ENCODE measurements around the gene TPPP.

Gene TPPP

DNA sequence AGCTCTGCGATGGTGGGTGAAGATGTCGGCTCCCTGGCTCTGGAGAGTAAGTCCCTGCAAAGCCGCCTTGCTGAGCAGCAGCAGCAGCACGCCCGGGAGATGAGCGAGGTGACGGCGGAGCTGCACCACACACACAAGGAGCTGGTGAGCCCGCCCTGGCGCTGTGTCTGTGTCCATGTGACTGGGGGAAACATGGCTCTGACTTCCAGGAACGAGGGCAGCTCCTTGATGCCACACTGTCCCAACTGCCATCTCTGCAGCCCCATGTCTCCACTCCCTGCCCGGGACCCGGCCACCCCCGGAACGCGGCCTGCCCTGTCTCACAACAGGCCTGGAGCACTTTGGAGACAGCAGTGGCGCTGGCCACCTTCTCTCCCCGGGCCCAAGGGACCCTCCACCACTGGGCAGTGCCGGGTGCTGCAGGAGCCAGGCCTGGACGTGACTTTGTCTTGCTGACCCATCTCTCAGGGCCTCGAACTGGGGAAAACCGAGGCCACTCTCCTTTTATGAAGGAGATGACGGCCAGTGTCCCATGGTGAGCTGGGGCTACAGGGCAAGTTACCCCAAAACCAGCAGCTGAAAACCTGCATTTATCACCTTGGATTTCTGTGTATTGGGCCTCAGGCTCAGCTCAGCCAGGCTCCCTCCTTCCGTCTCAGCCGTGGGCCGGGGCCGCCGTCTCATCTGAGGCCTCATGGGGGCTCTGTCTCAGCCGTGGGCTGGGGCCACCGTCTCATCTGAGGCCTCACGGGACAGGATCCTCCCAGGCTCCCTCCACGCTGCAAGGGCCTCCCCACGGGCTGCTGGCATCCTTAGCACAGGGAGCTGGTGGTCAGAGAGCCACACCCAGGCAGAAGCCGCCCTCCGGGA lies 52.5 kb downstream of the TPPP start:
- TF ChIP-seq, protein P1, sequence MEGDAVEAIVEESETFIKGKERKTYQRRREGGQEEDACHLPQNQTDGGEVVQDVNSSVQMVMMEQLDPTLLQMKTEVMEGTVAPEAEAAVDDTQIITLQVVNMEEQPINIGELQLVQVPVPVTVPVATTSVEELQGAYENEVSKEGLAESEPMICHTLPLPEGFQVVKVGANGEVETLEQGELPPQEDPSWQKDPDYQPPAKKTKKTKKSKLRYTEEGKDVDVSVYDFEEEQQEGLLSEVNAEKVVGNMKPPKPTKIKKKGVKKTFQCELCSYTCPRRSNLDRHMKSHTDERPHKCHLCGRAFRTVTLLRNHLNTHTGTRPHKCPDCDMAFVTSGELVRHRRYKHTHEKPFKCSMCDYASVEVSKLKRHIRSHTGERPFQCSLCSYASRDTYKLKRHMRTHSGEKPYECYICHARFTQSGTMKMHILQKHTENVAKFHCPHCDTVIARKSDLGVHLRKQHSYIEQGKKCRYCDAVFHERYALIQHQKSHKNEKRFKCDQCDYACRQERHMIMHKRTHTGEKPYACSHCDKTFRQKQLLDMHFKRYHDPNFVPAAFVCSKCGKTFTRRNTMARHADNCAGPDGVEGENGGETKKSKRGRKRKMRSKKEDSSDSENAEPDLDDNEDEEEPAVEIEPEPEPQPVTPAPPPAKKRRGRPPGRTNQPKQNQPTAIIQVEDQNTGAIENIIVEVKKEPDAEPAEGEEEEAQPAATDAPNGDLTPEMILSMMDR (IDR thresholded peaks at IDR 0.05; ENCODE audit: borderline replicate concordance, control extremely low read depth, extremely low read depth, insufficient read depth, missing control alignments): no peak
- DNase-seq (ENCODE audit: low spot score): no peak
- in situ Hi-C loops (cut with MboI; ENCODE audit: low sequenced_read_pairs, unreplicated experiment): no loop called here

DNA sequence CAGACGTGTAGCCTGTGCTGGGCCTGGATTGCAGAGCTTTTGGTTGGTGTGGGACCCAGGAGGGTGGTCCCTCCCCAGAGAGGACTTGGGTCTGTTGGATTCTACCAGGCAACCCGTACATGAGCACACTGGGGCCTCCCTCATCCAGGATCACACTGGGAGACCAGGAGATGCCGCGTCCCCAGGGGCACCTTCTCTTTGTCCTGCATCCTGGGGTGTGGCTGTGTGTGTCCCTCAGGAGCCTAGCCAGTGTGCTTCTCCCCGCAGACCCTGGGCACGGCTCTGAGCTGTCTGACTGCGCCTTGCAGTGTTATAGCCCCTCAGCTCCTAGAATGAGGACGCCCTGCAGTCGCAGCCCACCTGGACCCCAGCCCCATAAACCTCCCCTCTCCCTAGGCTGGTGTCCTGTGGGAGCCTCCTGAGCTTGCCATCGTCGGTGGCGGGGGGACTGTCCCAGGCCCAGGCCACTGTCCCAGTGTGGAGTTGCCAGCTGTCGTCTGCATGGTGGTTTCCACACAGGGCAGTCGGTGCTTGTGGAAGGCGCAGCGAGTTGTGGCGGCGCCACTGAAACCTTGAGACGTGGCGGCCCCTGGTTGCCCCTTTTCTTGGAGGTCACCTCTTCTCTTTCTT lies 53.5 kb downstream of the TPPP start:
- no peak for DNase-seq (ENCODE audit: low spot score)
- TF ChIP-seq, protein P1 (IDR thresholded peaks at IDR 0.05; ENCODE audit: borderline replicate concordance, control extremely low read depth, extremely low read depth, insufficient read depth, missing control alignments): no peak
- in situ Hi-C loops (cut with MboI; ENCODE audit: low sequenced_read_pairs, unreplicated experiment): no loop called here

GRCh38 chr5:639253-639530 lies 54.0 kb downstream of the TPPP start:
- no peak for DNase-seq (ENCODE audit: low spot score)
- TF ChIP-seq, protein P1 (IDR thresholded peaks at IDR 0.05; ENCODE audit: borderline replicate concordance, control extremely low read depth, extremely low read depth, insufficient read depth, missing control alignments): no peak
- in situ Hi-C loops (cut with MboI; ENCODE audit: low sequenced_read_pairs, unreplicated experiment): no loop called here

DNA sequence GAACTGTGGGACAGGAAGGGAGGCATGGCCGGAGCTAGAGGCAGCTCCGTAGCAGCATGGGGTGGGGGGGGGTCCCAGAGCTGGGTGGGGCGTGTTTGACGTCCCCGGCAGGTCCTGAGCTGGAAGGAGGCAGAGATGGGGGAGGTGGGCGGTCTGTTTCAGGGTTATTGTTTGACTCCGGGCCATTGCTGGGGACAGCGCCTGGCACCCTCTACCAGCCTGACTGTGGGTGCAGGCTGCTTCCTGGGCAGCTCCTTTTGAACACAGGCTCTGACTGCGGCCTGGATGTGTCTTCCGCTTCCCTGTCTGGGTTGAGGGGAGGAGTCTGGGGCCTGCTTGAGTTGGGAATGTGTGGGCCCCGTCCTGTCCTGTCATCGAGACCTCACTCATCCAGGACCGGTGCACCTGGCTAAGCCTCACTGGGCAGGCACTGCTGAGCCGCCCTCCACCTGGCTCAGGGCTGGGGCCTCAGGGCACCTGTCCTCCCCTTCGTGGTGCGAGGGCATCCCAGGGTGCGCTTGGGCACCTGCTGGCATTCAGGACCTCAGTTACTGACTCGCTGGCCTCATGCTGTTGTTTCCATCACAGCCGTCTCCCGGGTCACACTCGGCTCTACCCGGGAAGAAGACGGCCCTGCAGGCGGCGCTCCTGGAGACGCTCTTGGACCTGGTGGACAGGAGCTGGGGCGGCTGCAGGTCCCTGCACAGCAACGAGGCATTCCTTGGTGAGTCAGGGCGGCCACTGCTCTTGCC lies 54.5 kb downstream of the TPPP start:
- in situ Hi-C loops (cut with MboI; ENCODE audit: low sequenced_read_pairs, unreplicated experiment): no loop called here
- TF ChIP-seq, protein P1 (IDR thresholded peaks at IDR 0.05; ENCODE audit: borderline replicate concordance, control extremely low read depth, extremely low read depth, insufficient read depth, missing control alignments): no peak
- no peak for DNase-seq (ENCODE audit: low spot score)

DNA sequence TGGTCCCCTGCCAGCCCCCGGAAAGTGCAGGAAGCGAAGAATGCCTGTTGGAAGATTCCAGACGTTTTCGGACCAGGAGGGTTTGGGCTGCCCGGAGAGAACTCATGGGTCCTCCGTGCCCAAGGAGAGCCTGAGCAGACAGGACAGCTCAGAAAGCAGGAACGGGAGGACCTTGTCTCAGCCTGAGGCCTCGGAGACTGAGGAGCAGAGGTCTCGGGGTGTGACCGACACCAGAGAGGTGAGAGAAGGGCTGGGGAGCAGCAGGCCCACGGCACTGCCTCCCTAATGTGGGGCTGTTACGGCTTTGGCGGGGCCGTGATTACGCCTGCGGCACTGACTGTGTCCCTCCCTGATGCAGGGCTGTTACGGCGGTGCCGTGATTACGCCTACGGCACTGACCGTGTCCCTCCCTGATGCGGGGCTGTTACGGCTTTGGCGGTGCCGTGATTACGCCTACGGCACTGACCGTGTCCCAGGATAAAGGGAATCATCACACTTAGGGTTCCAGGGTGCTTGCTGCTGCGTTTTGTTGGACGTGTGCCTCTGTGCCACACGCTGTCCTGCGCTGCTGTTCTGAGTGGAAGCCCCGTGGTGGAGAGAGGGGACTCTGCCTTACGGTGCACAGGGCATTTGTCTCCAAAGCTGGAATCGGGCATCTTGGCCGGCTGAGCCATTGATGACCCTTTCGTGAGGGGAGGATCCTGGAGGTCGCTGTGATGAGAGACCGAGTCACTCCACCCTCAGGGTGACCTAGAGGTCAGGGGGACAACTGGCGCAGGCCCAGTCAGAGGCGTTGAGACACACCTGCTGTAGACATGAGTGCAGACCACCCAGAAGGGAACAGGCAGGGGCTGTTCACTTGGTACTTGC lies 55.3 kb downstream of the TPPP start:
- in situ Hi-C loops (cut with MboI; ENCODE audit: low sequenced_read_pairs, unreplicated experiment): no loop called here
- TF ChIP-seq, protein P1 (IDR thresholded peaks at IDR 0.05; ENCODE audit: borderline replicate concordance, control extremely low read depth, extremely low read depth, insufficient read depth, missing control alignments): no peak
- no peak for DNase-seq (ENCODE audit: low spot score)

GRCh38 chr5:636951-637350 lies 56.2 kb downstream of the TPPP start:
- DNase-seq (ENCODE audit: low spot score): no peak
- TF ChIP-seq, protein P1 (IDR thresholded peaks at IDR 0.05; ENCODE audit: borderline replicate concordance, control extremely low read depth, extremely low read depth, insufficient read depth, missing control alignments): no peak
- in situ Hi-C loops (cut with MboI; ENCODE audit: low sequenced_read_pairs, unreplicated experiment): no loop called here

Data from GM13976 (cell line).